ENCODE measurements around the gene TMBIM4. TPM values are rescaled to one million over a fixed set of nuclear protein-coding genes. Genes with fewer than 3 reads are reported as not detected.

TMBIM4 gene
- total RNA-seq, 1 experiment from 2014 or later = 18.4 TPM

- Histone ChIP-seq H3K4me1 (ENCODE audit: insufficient read depth, low read length) (no peaks in the 10 kb centered on the region), H3K56ac (ENCODE audit: insufficient read length, low read depth, low read length) (no peak overlapping the region), H2BK120ac (ENCODE audit: low read depth, low read length, poor library complexity, severe bottlenecking) (no peak overlapping the region), H4K91ac (ENCODE audit: insufficient read length, low read depth, low read length) (no peak overlapping the region), H3K9me3 (ENCODE audit: control insufficient read depth, low read depth, low read length) (no peaks in the 10 kb centered on the region), H2BK15ac (ENCODE audit: low read depth, low read length) (no peak overlapping the region), H4K8ac (replicated peaks; ENCODE audit: insufficient read length, low read depth, low read length) (no peak overlapping the region), H2AFZ (ENCODE audit: low read length) (no peak overlapping the region), H3K4me2 (ENCODE audit: insufficient read depth, insufficient read length, low read length) (no peak overlapping the region), H3K27ac (ENCODE audit: insufficient read length, low read depth, low read length) (no peak overlapping the region), H2AK5ac (ENCODE audit: insufficient read length, low read length) (no peak overlapping the region), H2BK20ac (ENCODE audit: low read depth, low read length, poor library complexity, severe bottlenecking) (no peak overlapping the region), H3K18ac (ENCODE audit: insufficient read length, low read depth, low read length) (no peak overlapping the region), H3K27me3 (ENCODE audit: insufficient read depth, low read length) (no peaks in the 10 kb centered on the region), H3T11ph (ENCODE audit: low read length) (no peak overlapping the region), H3K14ac (ENCODE audit: insufficient read depth, low read length) (no peak overlapping the region), H2BK5ac (ENCODE audit: insufficient read length, low read length) (no peak overlapping the region), H3K9ac (ENCODE audit: extremely low read depth, insufficient read length, low read length) (no peak overlapping the region), H4K20me1 (ENCODE audit: control insufficient read depth, insufficient read depth, insufficient read length) (no peaks in the 10 kb centered on the region), H3K23ac (ENCODE audit: insufficient read length, low read depth, low read length) (no peak overlapping the region), H3K23me2 (ENCODE audit: insufficient read length, low read depth, low read length, poor library complexity, severe bottlenecking) (no peaks in the 10 kb centered on the region), H3K79me1 (ENCODE audit: insufficient read depth, low read depth, low read length, poor library complexity, severe bottlenecking) (no peaks in the 10 kb centered on the region), H4K5ac (ENCODE audit: insufficient read length, low read depth, low read length) (no peak overlapping the region), H3K79me2 (ENCODE audit: insufficient read depth, low read length) (no peaks in the 10 kb centered on the region), H3K4ac (ENCODE audit: low read depth, low read length) (no peak overlapping the region), H2BK12ac (ENCODE audit: insufficient read length, low read depth, low read length) (no peak overlapping the region)
- no peak for TF ChIP-seq CTCF (conservative IDR thresholded peaks at IDR 0.05)
- H3K4me1 Mint-ChIP-seq = no peaks in the 10 kb centered on the region
- peaks cover 5 to 27% (median 24%) of the 10 kb centered on the region in 3 experiments; a peak in 5 of 7 replicates for H3K36me3 Mint-ChIP-seq (ENCODE audit: insufficient read depth in 1 of 3, low read depth in 3 of 3)
- no CpG with 5 or more reads among the region's 2 CpGs for WGBS (ENCODE audit: extremely low coverage, insufficient read length, low lambda C conversion rate)
- no peaks in the 10 kb centered on the region for H3K27me3 Mint-ChIP-seq (ENCODE audit: low read depth)
- no peaks in the 10 kb centered on the region for H3K9me3 Mint-ChIP-seq
- no peak overlapping the region for H3K4me3 Mint-ChIP-seq
- H3K27ac Mint-ChIP-seq = no peak overlapping the region
- DNase-seq = no peak
These were observed 50.4 kb downstream of the TMBIM4 start for GRCh38 chr12:66119229-66119869.
